Panc1 (cell line): ENCODE measurements around the gene ANKH. TPM values are rescaled to one million over a fixed set of nuclear protein-coding genes. Genes with fewer than 3 reads are reported as not detected.

Experiments used
- ATAC-seq: fragments of 200-7000 bp; cut with Tn5 transposase; 2 replicates; pipeline ENCODE4 v1.9.1; 2020; ENCODE audit warnings: mild to moderate bottlenecking, moderate library complexity
- BruUV-seq: library from RNA; stranded (reverse); fragments of 400-500 nt; replicated peaks from 2 replicates; lab custom pipeline; 2021; lab: Mats Ljungman, UMichigan
- CTCF ChIA-PET: fragments of 300-600 bp; sonication (Branson Sonifier 250); formaldehyde crosslinking; loops from one replicate; lab custom pipeline; 2022; ENCODE audit warnings: antibody characterized with exemption; lab: Charles Lee
- POLR2A ChIA-PET: fragments of 300-600 bp; sonication (Branson Sonifier 250); formaldehyde crosslinking; loops from one replicate; lab custom pipeline; 2022; ENCODE audit warnings: antibody characterized with exemption; lab: Charles Lee
- DNase-seq: peaks from one replicate; pipeline ENCODE4 v3.0.0-alpha.2; 2010; ENCODE audit warnings: low read depth, low spot score
- H3K27ac ChIP-seq: 2 replicates; pipeline ENCODE4 v1.5.1; 2011; ENCODE audit warnings: mild to moderate bottlenecking, low read length, inconsistent platforms
- H3K27me3 ChIP-seq: fragments of 200-500 bp; sonication (Bioruptor generic); 2 replicates; pipeline ENCODE4 v1.6.0; 2014; ENCODE audit warnings: low read length, inconsistent platforms; ENCODE audit not compliant: control insufficient read depth, insufficient read depth
- H3K36me3 ChIP-seq: fragments of 200-500 bp; sonication (Bioruptor generic); 2 replicates; pipeline ENCODE4 v1.5.1; 2014; ENCODE audit warnings: inconsistent platforms, mild to moderate bottlenecking, low read length, moderate library complexity; ENCODE audit not compliant: control insufficient read depth, insufficient read depth
- H3K4me1 ChIP-seq: 2 replicates; pipeline ENCODE4 v1.5.1; 2011; ENCODE audit warnings: inconsistent platforms, mild to moderate bottlenecking, low read length, moderate library complexity; ENCODE audit not compliant: control insufficient read depth, insufficient read depth
- H3K4me3 ChIP-seq, 2 experiments: 2 replicates each; pipeline ENCODE4 v1.5.1; 2011 to 2012; ENCODE audit warnings: low read depth in 2 of 2, low read length in 2 of 2, mild to moderate bottlenecking in 2 of 2, inconsistent platforms in 1 of 2, moderate library complexity in 1 of 2
- H3K9me3 ChIP-seq: fragments of 200-500 bp; sonication (Bioruptor generic); 2 replicates; pipeline ENCODE4 v1.5.1; 2014; ENCODE audit warnings: low read depth, mild to moderate bottlenecking, inconsistent platforms, low read length, moderate library complexity; ENCODE audit not compliant: control insufficient read depth, insufficient read depth
- CTCF ChIP-seq: fragments of 450-650 bp; IDR thresholded peaks from 2 replicates; pipeline ENCODE4 v1.5.1; 2017; ENCODE audit warnings: mild to moderate bottlenecking
- POLR2AphosphoS5 ChIP-seq: IDR thresholded peaks from 2 replicates; pipeline ENCODE4 v1.6.1; 2012; ENCODE audit warnings: mild to moderate bottlenecking, low read depth, low read length, moderate library complexity
- SIN3A ChIP-seq: IDR thresholded peaks from 2 replicates; pipeline ENCODE4 v1.6.1; 2012; ENCODE audit warnings: low read depth, mild to moderate bottlenecking, low read length, moderate library complexity, borderline replicate concordance; ENCODE audit not compliant: insufficient read depth
- TCF7L2 ChIP-seq: IDR thresholded peaks from 2 replicates; pipeline ENCODE4 v1.6.1; 2011; ENCODE audit warnings: mild to moderate bottlenecking, low read depth, low read length, inconsistent platforms
- in situ Hi-C: cut with HindIII; loops from 2 replicates; pipeline ENCODE4 v1.10.0; 2016; ENCODE audit warnings: low sequenced_read_pairs, low pct_unique_long_range_greater_than_20kb
- intact Hi-C: fragments of 100-400 bp; cut with micrococcal nuclease; formaldehyde crosslinking; loops from one replicate; pipeline ENCODE4 v1.10.0; 2022; ENCODE audit not compliant: unreplicated experiment
- total RNA-seq: library from RNA; stranded (reverse); gene quantifications from one replicate; pipeline ENCODE4 v1.2.1, GENCODE V29; 2021; ENCODE audit not compliant: unreplicated experiment
- TF ChIP-seq, protein P1 (sequence below), 2 experiments: IDR thresholded peaks; 2 replicates each; pipeline ENCODE4 v1.6.1; 2011 to 2012; ENCODE audit warnings: low read depth in 2 of 2, control low read depth in 1 of 2, low read length in 1 of 2, mild to moderate bottlenecking in 1 of 2, moderate library complexity in 1 of 2; ENCODE audit not compliant: insufficient read depth in 1 of 2

Gene ANKH
- total RNA-seq, 1 experiment from 2014 or later = 11.2 TPM

DNA sequence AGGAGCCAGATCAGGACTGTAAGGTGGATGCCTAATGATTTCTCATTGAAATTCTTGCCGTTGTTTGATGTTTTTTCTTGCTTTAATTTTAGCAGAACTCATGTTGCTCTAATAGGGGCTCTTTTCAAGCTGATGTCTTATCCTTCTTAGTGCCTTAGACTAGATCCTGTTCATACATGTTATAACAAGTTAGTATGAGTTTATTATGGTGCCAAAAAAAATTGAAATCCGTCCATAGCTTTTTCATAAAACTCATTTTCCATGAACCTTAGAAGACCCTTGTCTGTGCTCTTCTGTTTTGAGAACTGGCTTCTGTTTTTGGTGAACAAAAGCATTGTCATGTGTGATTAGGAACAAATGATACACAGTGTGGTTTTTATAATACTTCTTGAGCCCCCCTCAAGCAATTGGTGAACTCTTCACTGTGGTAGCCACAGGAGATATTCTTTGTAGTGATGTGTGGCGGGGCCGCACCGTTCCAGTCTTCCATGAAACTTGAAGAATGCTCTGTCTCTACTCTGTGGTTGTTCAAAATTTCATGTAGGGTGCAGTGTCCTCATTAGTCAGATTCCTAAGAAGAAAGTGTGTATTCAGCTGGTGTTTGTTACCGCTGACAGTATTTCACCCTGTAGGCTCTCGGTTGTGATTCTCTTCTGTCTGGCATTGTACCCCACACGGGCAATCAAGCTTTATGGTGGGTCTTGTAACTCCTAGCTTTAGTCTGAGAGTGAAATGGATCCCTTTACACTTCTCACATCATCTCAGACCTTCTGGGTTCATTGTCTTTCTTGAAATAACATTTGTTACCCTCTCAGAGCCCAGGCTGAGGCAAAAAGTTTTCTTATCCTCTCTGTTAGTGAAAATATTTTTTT lies 196.4 kb downstream of the ANKH start:
- Histone ChIP-seq H3K27ac (no peak overlapping the region), H3K36me3 (peaks cover 3% of the 10 kb centered on the region), H3K27me3 (no peaks in the 10 kb centered on the region), H3K4me1 (peaks cover 19% of the 10 kb centered on the region), H3K4me3 (no peak overlapping the region), H3K9me3 (no peaks in the 10 kb centered on the region)
- intact Hi-C loops (no loop called here), in situ Hi-C loops (no loop called here)
- POLR2A ChIA-PET = no interaction called here
- BruUV-seq = no TSS peak
- CTCF ChIA-PET = no interaction called here
- DNase-seq (no peak), ATAC-seq (no peak)
- TF ChIP-seq, protein P1, sequence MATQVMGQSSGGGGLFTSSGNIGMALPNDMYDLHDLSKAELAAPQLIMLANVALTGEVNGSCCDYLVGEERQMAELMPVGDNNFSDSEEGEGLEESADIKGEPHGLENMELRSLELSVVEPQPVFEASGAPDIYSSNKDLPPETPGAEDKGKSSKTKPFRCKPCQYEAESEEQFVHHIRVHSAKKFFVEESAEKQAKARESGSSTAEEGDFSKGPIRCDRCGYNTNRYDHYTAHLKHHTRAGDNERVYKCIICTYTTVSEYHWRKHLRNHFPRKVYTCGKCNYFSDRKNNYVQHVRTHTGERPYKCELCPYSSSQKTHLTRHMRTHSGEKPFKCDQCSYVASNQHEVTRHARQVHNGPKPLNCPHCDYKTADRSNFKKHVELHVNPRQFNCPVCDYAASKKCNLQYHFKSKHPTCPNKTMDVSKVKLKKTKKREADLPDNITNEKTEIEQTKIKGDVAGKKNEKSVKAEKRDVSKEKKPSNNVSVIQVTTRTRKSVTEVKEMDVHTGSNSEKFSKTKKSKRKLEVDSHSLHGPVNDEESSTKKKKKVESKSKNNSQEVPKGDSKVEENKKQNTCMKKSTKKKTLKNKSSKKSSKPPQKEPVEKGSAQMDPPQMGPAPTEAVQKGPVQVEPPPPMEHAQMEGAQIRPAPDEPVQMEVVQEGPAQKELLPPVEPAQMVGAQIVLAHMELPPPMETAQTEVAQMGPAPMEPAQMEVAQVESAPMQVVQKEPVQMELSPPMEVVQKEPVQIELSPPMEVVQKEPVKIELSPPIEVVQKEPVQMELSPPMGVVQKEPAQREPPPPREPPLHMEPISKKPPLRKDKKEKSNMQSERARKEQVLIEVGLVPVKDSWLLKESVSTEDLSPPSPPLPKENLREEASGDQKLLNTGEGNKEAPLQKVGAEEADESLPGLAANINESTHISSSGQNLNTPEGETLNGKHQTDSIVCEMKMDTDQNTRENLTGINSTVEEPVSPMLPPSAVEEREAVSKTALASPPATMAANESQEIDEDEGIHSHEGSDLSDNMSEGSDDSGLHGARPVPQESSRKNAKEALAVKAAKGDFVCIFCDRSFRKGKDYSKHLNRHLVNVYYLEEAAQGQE (IDR thresholded peaks at IDR 0.05; ENCODE audit: insufficient read depth in 1 of 2, low read depth in 2 of 2, low read length in 1 of 2) = no peak
- no peak for TF ChIP-seq TCF7L2
- TF ChIP-seq POLR2AphosphoS5 = no peak
- no peak for TF ChIP-seq CTCF
- no peak for TF ChIP-seq SIN3A

DNA sequence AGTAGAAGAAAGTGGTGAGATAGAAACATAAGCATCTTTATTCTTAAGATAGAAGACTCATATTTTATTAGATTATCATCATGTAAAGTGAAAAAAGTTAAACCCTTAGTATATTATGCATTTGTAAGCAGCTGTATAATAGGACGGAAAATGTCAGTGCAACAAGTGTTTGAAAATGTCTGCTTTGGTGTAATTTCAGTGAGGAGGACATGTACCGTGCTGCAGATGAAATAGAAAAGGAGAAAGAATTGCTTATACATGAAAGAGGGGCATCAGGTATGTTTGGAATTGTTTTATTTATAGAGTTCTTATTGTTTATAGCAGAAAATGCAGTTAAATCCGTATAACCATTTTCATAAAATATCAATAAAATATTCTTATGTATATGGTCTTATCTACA lies 198.1 kb downstream of the ANKH start:
- CTCF ChIA-PET = no interaction called here
- in situ Hi-C loops = no loop called here
- TF ChIP-seq SIN3A = no peak
- TF ChIP-seq, protein P1 (IDR thresholded peaks at IDR 0.05; ENCODE audit: insufficient read depth in 1 of 2, low read depth in 2 of 2, low read length in 1 of 2) = no peak
- no peak for TF ChIP-seq TCF7L2
- TF ChIP-seq CTCF = no peak
- TF ChIP-seq POLR2AphosphoS5 = no peak

More for the DNA sequence above, 198.1 kb downstream of the ANKH start:
- Histone ChIP-seq H3K4me3 (no peak overlapping the region), H3K4me1 (peaks cover 19% of the 10 kb centered on the region), H3K27me3 (no peaks in the 10 kb centered on the region), H3K27ac (no peak overlapping the region), H3K36me3 (no peaks in the 10 kb centered on the region; the same call in 1 of the 2 replicates), H3K9me3 (no peaks in the 10 kb centered on the region)
- DNase-seq (no peak), ATAC-seq (no peak)
- POLR2A ChIA-PET = no interaction called here
- intact Hi-C loops = no loop called here
- BruUV-seq = no TSS peak
